ENCODE measurements around the gene IFNGR1.

IFNGR1 gene

DNA sequence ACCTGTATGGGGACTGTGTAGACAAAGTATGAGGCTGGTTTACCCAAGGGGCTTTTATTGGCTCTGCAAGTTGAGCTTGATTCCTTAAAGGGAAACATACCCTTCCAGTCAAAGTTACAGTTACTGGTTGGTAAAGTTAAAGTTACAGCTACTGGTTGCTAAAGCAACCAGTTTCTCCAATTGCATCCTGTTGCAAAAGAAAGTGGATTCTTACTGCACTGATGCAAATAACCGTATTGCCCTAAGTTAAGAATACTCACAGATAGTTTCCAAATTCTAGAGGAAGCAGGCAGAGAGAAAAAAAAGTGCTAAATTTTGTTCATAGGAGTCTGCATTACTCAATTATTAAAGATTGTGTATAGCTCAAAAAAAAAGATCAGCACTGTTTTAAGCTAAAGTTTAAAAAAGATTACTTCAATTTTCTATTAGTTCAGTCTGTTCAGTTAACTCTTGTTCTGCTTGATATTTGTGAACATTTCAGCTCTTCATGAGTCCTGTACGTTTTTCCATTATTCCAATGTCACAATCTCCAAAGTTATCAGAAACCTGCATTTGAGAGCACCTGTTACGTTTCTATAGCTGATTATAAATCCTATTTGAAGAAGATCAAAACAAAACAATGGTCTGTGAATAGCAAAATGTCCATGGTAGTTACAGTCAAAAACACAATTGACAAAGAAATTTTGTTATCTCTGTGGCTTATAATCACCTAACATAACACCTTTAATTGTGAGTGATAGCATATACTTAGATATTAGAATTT, 37.1 kb downstream of the IFNGR1 start:
- Histone ChIP-seq H3K27me3 (ENCODE audit: control insufficient read depth in 2 of 2, insufficient read depth in 2 of 2, low read length in 2 of 2) (no peaks in the 10 kb centered on the region), H3K4me3 (ENCODE audit: low read length in 2 of 2) (no peak overlapping the region), H3K9me3 (ENCODE audit: control insufficient read depth in 2 of 2, low read length in 2 of 2) (peaks cover 4 to 26% of the 10 kb centered on the region in 2 donors), H3K36me3 (ENCODE audit: control insufficient read depth in 2 of 2, insufficient read depth in 2 of 2, low read length in 2 of 2) (no peaks in the 10 kb centered on the region), H3K4me1 (ENCODE audit: control insufficient read depth in 2 of 2, insufficient read depth in 2 of 2, low read length in 2 of 2) (no peaks in the 10 kb centered on the region), H3K9ac (ENCODE audit: low read depth in 1 of 2, low read length in 2 of 2) (no peak overlapping the region), H3K27ac (ENCODE audit: low read depth in 2 of 2, low read length in 2 of 2) (no peak overlapping the region)

DNA sequence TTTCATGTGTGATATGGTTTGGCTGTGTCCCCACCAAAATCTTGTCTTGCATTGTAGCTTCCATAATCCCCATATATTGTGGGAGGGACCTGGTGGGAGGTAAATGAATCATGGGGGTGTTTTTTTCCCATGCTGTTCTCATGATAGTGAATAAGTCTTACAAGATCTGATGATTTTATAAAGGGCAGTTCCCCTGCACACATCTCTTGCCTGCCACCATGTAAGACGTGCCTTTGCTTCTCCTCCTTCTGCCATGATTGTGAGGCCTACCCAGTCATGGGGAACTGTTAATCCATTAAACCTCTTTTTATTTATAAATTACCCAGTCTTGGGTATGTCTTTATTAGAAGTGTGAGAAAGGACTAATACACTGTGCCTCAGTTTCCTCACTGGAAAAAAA, 41.6 kb downstream of the IFNGR1 start:
- no peak overlapping the region for H3K9ac ChIP-seq (ENCODE audit: low read depth in 1 of 2, low read length in 2 of 2)
- no peaks in the 10 kb centered on the region for H3K27me3 ChIP-seq (ENCODE audit: control insufficient read depth in 2 of 2, insufficient read depth in 2 of 2, low read length in 2 of 2)
- H3K9me3 ChIP-seq (ENCODE audit: control insufficient read depth in 2 of 2, low read length in 2 of 2) = peaks cover 2 to 14% of the 10 kb centered on the region in 2 donors
- H3K4me3 ChIP-seq (ENCODE audit: low read length in 2 of 2) = no peak overlapping the region
- H3K27ac ChIP-seq (ENCODE audit: low read depth in 2 of 2, low read length in 2 of 2) = no peak overlapping the region
- H3K4me1 ChIP-seq (ENCODE audit: control insufficient read depth in 2 of 2, insufficient read depth in 2 of 2, low read length in 2 of 2) = no peaks in the 10 kb centered on the region
- H3K36me3 ChIP-seq (ENCODE audit: control insufficient read depth in 2 of 2, insufficient read depth in 2 of 2, low read length in 2 of 2) = no peaks in the 10 kb centered on the region

DNA sequence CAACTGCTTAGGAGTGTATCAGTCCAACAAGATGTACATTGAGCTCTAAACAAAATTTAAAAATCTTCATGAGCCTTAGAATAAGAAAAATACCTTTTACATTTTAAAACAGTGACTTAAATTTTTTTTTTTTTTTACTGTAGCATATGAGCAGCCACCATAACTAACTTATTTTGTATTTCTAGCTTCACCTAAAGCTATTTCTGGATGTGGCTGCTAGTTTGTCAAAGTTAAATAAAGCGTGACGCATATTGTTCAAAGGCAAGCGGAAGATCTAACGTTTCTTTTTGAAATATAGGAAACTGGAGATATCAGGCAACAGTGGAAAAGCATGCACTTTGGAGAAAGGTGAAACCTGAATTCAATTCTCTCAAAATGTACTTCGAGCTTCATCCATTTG, 42.5 kb downstream of the IFNGR1 start:
- no peaks in the 10 kb centered on the region for H3K36me3 ChIP-seq (ENCODE audit: control insufficient read depth in 2 of 2, insufficient read depth in 2 of 2, low read length in 2 of 2)
- H3K9me3 ChIP-seq (ENCODE audit: control insufficient read depth in 2 of 2, low read length in 2 of 2) = peaks cover 0 to 7% of the 10 kb centered on the region in 2 donors
- no peaks in the 10 kb centered on the region for H3K27me3 ChIP-seq (ENCODE audit: control insufficient read depth in 2 of 2, insufficient read depth in 2 of 2, low read length in 2 of 2)
- no peaks in the 10 kb centered on the region for H3K4me1 ChIP-seq (ENCODE audit: control insufficient read depth in 2 of 2, insufficient read depth in 2 of 2, low read length in 2 of 2)
- H3K9ac ChIP-seq (ENCODE audit: low read depth in 1 of 2, low read length in 2 of 2) = no peak overlapping the region
- no peak overlapping the region for H3K4me3 ChIP-seq (ENCODE audit: low read length in 2 of 2)
- no peak overlapping the region for H3K27ac ChIP-seq (ENCODE audit: low read depth in 2 of 2, low read length in 2 of 2)

DNA sequence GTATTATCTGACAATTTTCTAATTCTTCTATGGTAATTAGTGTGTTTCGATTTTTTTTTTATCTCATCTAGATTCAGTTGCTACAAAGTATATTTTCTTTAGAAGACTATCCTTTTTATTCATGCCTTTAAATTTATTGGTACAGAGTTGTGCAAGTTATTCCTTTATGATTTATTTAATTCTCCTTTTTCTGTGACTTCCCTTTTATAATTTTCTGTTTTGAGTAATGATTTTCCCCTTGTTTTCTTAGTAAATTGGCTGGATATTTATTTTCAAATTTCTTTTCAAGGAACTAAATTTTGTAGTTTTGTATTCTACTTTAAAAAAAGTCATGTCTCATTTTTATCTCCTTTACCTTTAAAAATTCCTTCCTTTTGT, 43.3 kb downstream of the IFNGR1 start:
- no peak overlapping the region for H3K4me3 ChIP-seq (ENCODE audit: low read length in 2 of 2)
- no peaks in the 10 kb centered on the region for H3K27me3 ChIP-seq (ENCODE audit: control insufficient read depth in 2 of 2, insufficient read depth in 2 of 2, low read length in 2 of 2)
- H3K4me1 ChIP-seq (ENCODE audit: control insufficient read depth in 2 of 2, insufficient read depth in 2 of 2, low read length in 2 of 2) = no peaks in the 10 kb centered on the region
- no peak overlapping the region for H3K9ac ChIP-seq (ENCODE audit: low read depth in 1 of 2, low read length in 2 of 2)
- peaks cover 0 to 5% of the 10 kb centered on the region in 2 donors for H3K9me3 ChIP-seq (ENCODE audit: control insufficient read depth in 2 of 2, low read length in 2 of 2)
- H3K36me3 ChIP-seq (ENCODE audit: control insufficient read depth in 2 of 2, insufficient read depth in 2 of 2, low read length in 2 of 2) = no peaks in the 10 kb centered on the region
- H3K27ac ChIP-seq (ENCODE audit: low read depth in 2 of 2, low read length in 2 of 2) = no peak overlapping the region

DNA sequence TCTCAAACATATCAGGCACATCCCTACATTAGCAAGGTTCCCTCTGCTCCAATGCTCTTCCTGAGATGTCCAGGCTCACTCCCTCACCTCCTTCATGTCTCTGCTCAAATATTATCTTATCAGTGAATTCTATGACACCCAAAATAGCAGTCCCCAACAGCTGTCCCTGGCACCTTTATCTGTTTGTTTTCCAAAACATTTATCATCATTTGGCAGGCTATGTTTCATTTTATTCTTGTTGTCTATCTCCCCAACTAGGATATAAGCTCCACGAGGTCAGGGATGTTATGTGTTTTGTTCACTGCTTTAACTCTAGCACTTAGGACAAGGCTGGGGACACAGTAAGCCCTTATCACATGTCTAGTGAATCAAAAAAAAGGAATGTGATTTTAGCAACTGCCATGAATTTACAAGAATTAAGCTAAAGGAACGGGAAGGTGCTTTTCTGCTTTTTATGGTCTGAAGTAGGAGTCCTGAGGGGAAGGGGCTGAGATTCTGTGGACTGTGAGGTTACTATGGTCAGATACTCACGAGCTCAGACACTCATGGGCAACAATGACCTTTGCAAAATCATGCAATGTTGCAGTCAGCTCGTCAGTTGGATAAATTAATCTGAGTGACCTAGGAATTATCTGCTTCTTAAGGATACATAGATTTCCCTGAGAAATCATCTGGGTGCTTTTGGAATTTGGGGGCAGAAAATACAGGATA, 43.9 kb downstream of the IFNGR1 start:
- H3K36me3 ChIP-seq (ENCODE audit: control insufficient read depth in 2 of 2, insufficient read depth in 2 of 2, low read length in 2 of 2) = no peaks in the 10 kb centered on the region
- H3K4me3 ChIP-seq (ENCODE audit: low read length in 2 of 2) = no peak overlapping the region
- H3K27me3 ChIP-seq (ENCODE audit: control insufficient read depth in 2 of 2, insufficient read depth in 2 of 2, low read length in 2 of 2) = no peaks in the 10 kb centered on the region
- H3K9me3 ChIP-seq (ENCODE audit: control insufficient read depth in 2 of 2, low read length in 2 of 2) = no peaks in the 10 kb centered on the region
- H3K9ac ChIP-seq (ENCODE audit: low read depth in 1 of 2, low read length in 2 of 2) = no peak overlapping the region
- no peak overlapping the region for H3K27ac ChIP-seq (ENCODE audit: low read depth in 2 of 2, low read length in 2 of 2)
- no peaks in the 10 kb centered on the region for H3K4me1 ChIP-seq (ENCODE audit: control insufficient read depth in 2 of 2, insufficient read depth in 2 of 2, low read length in 2 of 2)

DNA sequence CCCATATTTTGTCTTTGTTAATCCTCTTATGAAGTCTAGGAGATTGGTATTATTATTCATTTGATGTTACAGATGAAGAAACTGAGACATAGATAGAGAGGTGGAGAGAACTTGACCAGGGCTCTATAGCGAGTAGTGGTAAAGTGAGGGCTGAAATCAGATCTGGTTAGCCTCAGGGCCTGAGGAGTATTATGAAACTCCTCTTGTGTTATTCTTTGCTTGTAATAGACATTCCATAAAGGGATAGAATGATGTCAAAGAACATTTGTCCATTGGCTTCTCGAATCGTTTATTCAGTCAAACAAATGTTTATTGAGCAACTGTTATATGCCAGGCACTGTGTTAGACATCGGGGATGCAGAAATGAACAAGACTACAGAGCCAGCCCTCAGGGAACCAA, 45.7 kb downstream of the IFNGR1 start, which contains the start of gene IL22RA2:
TSS of gene IL22RA2 (minus strand) at position 144 of the 400 bp plus-strand sequence. CDS start 11,895 bp downstream, outside the sequence.
- H3K4me1 ChIP-seq (ENCODE audit: control insufficient read depth in 2 of 2, insufficient read depth in 2 of 2, low read length in 2 of 2) = no peaks in the 10 kb centered on the region
- no peak within 1 kb of the TSS for H3K27ac ChIP-seq (ENCODE audit: low read depth in 2 of 2, low read length in 2 of 2)
- H3K36me3 ChIP-seq (ENCODE audit: control insufficient read depth in 2 of 2, insufficient read depth in 2 of 2, low read length in 2 of 2) = no peaks in the 10 kb centered on the region
- no peak within 1 kb of the TSS for H3K4me3 ChIP-seq (ENCODE audit: low read length in 2 of 2)
- H3K27me3 ChIP-seq (ENCODE audit: control insufficient read depth in 2 of 2, insufficient read depth in 2 of 2, low read length in 2 of 2) = no peaks in the 10 kb centered on the region
- no peak within 1 kb of the TSS for H3K9ac ChIP-seq (ENCODE audit: low read depth in 1 of 2, low read length in 2 of 2)
- no peaks in the 10 kb centered on the region for H3K9me3 ChIP-seq (ENCODE audit: control insufficient read depth in 2 of 2, low read length in 2 of 2)

DNA sequence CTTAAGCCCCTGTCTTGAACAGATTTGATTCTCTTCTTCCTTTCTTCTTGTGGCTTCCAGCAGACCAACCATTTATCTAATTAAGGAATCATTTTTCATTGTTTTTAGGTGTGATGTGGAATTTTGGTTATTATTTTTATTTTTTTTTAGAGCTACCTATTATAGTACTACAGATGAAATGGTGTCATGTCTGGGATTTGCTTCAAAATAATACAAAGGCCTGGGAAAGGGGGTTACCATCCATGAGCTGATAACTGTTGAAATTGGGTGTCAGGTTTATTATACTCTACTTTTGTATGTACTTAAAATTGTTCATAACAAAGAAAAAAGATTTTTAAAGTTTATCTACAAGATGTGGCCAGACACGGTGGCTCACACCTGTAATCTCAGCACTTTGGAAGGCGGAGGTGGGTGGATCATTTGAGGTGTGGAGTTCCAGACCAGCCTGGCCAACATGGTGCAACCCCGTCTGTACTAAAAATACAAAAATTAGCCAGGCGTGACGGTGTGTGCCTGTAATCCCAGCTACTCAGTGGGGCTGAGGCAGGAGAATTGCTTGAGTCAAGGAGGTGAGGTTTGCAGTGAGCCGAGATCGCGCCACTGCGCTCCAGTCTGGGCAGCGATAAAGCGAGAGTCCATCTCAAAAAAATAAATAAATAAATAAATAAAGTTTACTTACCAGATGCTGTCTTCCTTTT, 46.3 kb downstream of the IFNGR1 start:
- Histone ChIP-seq H3K9ac (ENCODE audit: low read depth in 1 of 2, low read length in 2 of 2) (no peak overlapping the region), H3K9me3 (ENCODE audit: control insufficient read depth in 2 of 2, low read length in 2 of 2) (no peaks in the 10 kb centered on the region), H3K4me1 (ENCODE audit: control insufficient read depth in 2 of 2, insufficient read depth in 2 of 2, low read length in 2 of 2) (no peaks in the 10 kb centered on the region), H3K36me3 (ENCODE audit: control insufficient read depth in 2 of 2, insufficient read depth in 2 of 2, low read length in 2 of 2) (no peaks in the 10 kb centered on the region), H3K27me3 (ENCODE audit: control insufficient read depth in 2 of 2, insufficient read depth in 2 of 2, low read length in 2 of 2) (no peaks in the 10 kb centered on the region), H3K4me3 (ENCODE audit: low read length in 2 of 2) (no peak overlapping the region), H3K27ac (ENCODE audit: low read depth in 2 of 2, low read length in 2 of 2) (no peak overlapping the region)

DNA sequence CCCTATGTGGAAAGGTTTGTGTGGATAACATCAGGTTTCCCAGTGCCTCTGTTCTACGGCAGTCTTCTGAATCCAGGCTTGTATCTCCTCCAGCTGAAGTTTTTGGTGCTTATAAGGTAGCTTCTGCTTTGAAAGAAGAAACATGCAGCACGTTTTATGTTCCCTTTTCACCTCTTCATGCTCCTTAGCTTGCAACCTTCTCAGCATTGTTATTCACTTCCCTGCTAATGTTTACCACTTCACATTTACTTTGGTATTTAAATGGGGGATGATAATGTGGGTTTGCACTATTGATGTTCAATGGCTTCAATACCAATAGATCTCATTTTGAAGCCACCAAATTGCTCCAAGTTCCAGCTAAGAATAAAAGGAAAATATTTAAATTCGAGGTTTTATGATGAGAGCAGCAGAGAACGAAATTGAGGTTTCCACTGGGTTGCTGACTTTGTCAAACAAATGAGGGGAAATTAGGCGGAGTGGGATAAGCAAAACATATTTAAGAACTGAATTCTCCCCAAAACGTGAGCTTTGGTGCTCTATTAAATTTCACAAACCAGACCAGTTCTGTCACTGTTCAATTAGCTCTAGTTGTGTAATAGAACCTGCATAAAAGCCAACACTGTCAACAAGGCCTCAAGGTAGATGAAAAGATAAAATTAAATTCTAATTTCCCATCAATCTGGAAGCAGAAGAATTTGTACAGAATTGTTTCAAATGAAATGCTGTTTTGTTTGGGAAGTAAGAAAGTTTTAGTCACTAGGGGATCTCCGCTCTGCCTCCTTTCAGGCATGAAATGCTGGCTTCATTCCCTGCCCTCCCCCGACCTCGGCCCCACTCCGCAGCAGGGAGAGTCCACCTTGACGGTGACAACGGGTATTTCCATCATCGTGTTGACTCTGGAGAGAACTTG, 47.1 kb downstream of the IFNGR1 start:
- Histone ChIP-seq H3K27ac (ENCODE audit: low read depth in 2 of 2, low read length in 2 of 2) (no peak overlapping the region), H3K4me3 (ENCODE audit: low read length in 2 of 2) (no peak overlapping the region), H3K9me3 (ENCODE audit: control insufficient read depth in 2 of 2, low read length in 2 of 2) (no peaks in the 10 kb centered on the region), H3K4me1 (ENCODE audit: control insufficient read depth in 2 of 2, insufficient read depth in 2 of 2, low read length in 2 of 2) (no peaks in the 10 kb centered on the region), H3K9ac (ENCODE audit: low read depth in 1 of 2, low read length in 2 of 2) (no peak overlapping the region), H3K27me3 (ENCODE audit: control insufficient read depth in 2 of 2, insufficient read depth in 2 of 2, low read length in 2 of 2) (no peaks in the 10 kb centered on the region), H3K36me3 (ENCODE audit: control insufficient read depth in 2 of 2, insufficient read depth in 2 of 2, low read length in 2 of 2) (no peaks in the 10 kb centered on the region)

DNA sequence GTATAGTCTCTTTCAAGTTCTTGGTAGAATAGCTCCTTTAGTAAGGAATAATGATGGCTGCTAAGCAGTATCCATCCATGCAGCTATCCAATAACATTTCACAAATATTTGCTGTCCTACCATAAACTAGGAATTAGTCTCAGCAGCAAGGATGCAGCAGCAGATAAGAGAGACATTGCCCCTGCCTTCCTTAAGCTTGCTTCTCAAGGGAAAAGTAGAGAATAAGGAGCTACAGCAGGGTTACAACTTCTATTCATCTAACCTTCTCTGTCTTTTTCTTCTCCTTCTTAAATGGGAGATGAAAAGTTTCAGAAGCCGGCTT, 48.2 kb downstream of the IFNGR1 start:
- Histone ChIP-seq H3K27me3 (ENCODE audit: control insufficient read depth in 2 of 2, insufficient read depth in 2 of 2, low read length in 2 of 2) (no peaks in the 10 kb centered on the region), H3K9me3 (ENCODE audit: control insufficient read depth in 2 of 2, low read length in 2 of 2) (no peaks in the 10 kb centered on the region), H3K4me1 (ENCODE audit: control insufficient read depth in 2 of 2, insufficient read depth in 2 of 2, low read length in 2 of 2) (peaks cover 0 to 2% of the 10 kb centered on the region in 2 donors), H3K9ac (ENCODE audit: low read depth in 1 of 2, low read length in 2 of 2) (no peak overlapping the region), H3K36me3 (ENCODE audit: control insufficient read depth in 2 of 2, insufficient read depth in 2 of 2, low read length in 2 of 2) (no peaks in the 10 kb centered on the region), H3K4me3 (ENCODE audit: low read length in 2 of 2) (no peak overlapping the region), H3K27ac (ENCODE audit: low read depth in 2 of 2, low read length in 2 of 2) (no peak overlapping the region)
